COLO668 (cell line): ENCODE data around the gene GPR61.

Experiments used
- DNase-seq: peaks from one replicate; lab custom pipeline; 2025; ENCODE audit not compliant: unreplicated experiment; lab: John Stamatoyannopoulos, UW

The GPR61 gene

GRCh38 chr1:109532365-109533136, 7.1 kb upstream of the GPR61 start:
- DNase-seq: peak; percentile 84

- DNase-seq: no peak
Observed at GRCh38 chr1:109534307-109534858, 5.3 kb upstream of the GPR61 start.

- no peak for DNase-seq
Observed at GRCh38 chr1:109535481-109535880, 4.2 kb upstream of the GPR61 start.

GRCh38 chr1:109535971-109536491, 3.6 kb upstream of the GPR61 start:
- no peak for DNase-seq

- no peak for DNase-seq
Observed at GRCh38 chr1:109537450-109538178, 2.1 kb upstream of the GPR61 start.

GRCh38 chr1:109538827-109539555, 681 bp upstream of the GPR61 start:
- no peak for DNase-seq

GRCh38 chr1:109541102-109541501, 1.4 kb downstream of the GPR61 start:
- no peak for DNase-seq

- DNase-seq: no peak
Observed at GRCh38 chr1:109542657-109543056, 3.0 kb downstream of the GPR61 start.

- no peak for DNase-seq
Observed at GRCh38 chr1:109543283-109543987, 3.8 kb downstream of the GPR61 start.

- no peak for DNase-seq
Observed at GRCh38 chr1:109543988-109544735, 4.5 kb downstream of the GPR61 start.

- peak; percentile 94 for DNase-seq
Observed at GRCh38 chr1:109546311-109547109, 6.8 kb downstream of the GPR61 start.

GRCh38 chr1:109547463-109548320, 8.0 kb downstream of the GPR61 start:
- peak; percentile 28 for DNase-seq

- DNase-seq: peak; percentile 96
Observed at GRCh38 chr1:109548321-109549267, 8.9 kb downstream of the GPR61 start, which contains the start of gene GNAI3. TSS of gene GNAI3 (plus strand) at chr1:109548615. CDS start at chr1:109548721, 106 bp downstream.

- DNase-seq: no peak
Observed at GRCh38 chr1:109556563-109556962, 16.9 kb downstream of the GPR61 start.

- DNase-seq: no peak
Observed at GRCh38 chr1:109557520-109557919, 17.8 kb downstream of the GPR61 start.

GRCh38 chr1:109559995-109560394, 20.3 kb downstream of the GPR61 start:
- DNase-seq: no peak
